SK-N-MC (cell line): ENCODE results near the gene SPTBN2.

Source experiments
- EZH2 ChIP-seq: fragments of 200-600 bp; sonication (generic); IDR thresholded peaks from one replicate; pipeline ENCODE4 v1.6.1; 2017; ENCODE audit warnings: antibody characterized with exemption
- POLR2AphosphoS5 ChIP-seq: IDR thresholded peaks from 2 replicates; pipeline ENCODE4 v1.6.1; 2012; ENCODE audit warnings: mild to moderate bottlenecking, low read depth, low read length, borderline replicate concordance

GRCh38 chr11:66665369-66665768, 63.6 kb downstream of the SPTBN2 start:
- TF ChIP-seq POLR2AphosphoS5 (no peak), EZH2 (no peak)
